Spleen (tissue), 13 donors: ENCODE results near the gene RFPL4A. TPM values are rescaled to one million over a fixed set of nuclear protein-coding genes. Genes with fewer than 3 reads are reported as not detected.
"Not testable (repeated sequence)": the region's sequence is repeated elsewhere in the genome, so short reads cannot be mapped to it uniquely, and the experiment has no call there.

ENCODE experiments used
- DNase-seq: peaks from one replicate; pipeline ENCODE4 v3.0.0-alpha.2; 2020
- H3K27ac ChIP-seq, 8 donors: fragments of 200-600 bp; sonication (generic) in 7 of 8; 1 replicate in 4 of 8; 2 replicates in 4 of 8; pipeline versions ENCODE4 v1.5.0 to v1.8.0; 2016 to 2021; ENCODE audit warnings: inconsistent platforms in 4 of 8, mild to moderate bottlenecking in 4 of 8, moderate library complexity in 1 of 8
- H3K27me3 ChIP-seq, 7 donors: fragments of 200-600 bp; sonication (generic) in 6 of 7; replicated peaks in 1 of 7; 1 replicate in 4 of 7; 2 replicates in 3 of 7; pipeline versions ENCODE4 v1.5.0 to v1.8.0; 2016 to 2021; ENCODE audit warnings: inconsistent platforms in 3 of 7, mild to moderate bottlenecking in 1 of 7
- H3K36me3 ChIP-seq, 6 donors: fragments of 200-600 bp; sonication (generic) in 5 of 6; 1 replicate in 4 of 6; 2 replicates in 2 of 6; pipeline versions ENCODE4 v1.5.0 to v1.8.0; 2016 to 2021; ENCODE audit warnings: inconsistent platforms in 2 of 6
- H3K4me1 ChIP-seq, 6 donors: fragments of 200-600 bp; sonication (generic) in 5 of 6; 1 replicate in 3 of 6; 2 replicates in 3 of 6; pipeline versions ENCODE4 v1.5.0 to v1.8.0; 2016 to 2021; ENCODE audit warnings: inconsistent platforms in 3 of 6
- H3K4me3 ChIP-seq, 8 donors: fragments of 200-600 bp; sonication (generic) in 7 of 8; 1 replicate in 4 of 8; 2 replicates in 4 of 8; pipeline versions ENCODE4 v1.5.0 to v1.8.0; 2016 to 2021; ENCODE audit warnings: inconsistent platforms in 4 of 8, mild to moderate bottlenecking in 4 of 8, moderate library complexity in 2 of 8
- H3K9me3 ChIP-seq, 8 donors: fragments of 200-600 bp; sonication (generic) in 7 of 8; 1 replicate in 4 of 8; 2 replicates in 4 of 8; pipeline versions ENCODE4 v1.5.0 to v1.8.0; 2016 to 2021; ENCODE audit warnings: inconsistent platforms in 4 of 8
- CTCF ChIP-seq, 11 experiments: fragments of 200-600 bp in 7 of 11; fragments of 450-650 bp in 4 of 11; sonication (generic) in 4 of 11; IDR thresholded peaks in 8 of 11; conservative IDR thresholded peaks in 3 of 11; 1 replicate in 7 of 11; 2 replicates in 4 of 11; pipeline versions ENCODE4 v1.4.0 to v1.8.0; 2016 to 2021; ENCODE audit warnings: antibody characterized with exemption in 11 of 11, inconsistent platforms in 4 of 11, mild to moderate bottlenecking in 1 of 11
- POLR2A ChIP-seq, 3 donors: fragments of 450-650 bp; IDR thresholded peaks; one replicate each; pipeline ENCODE4 v1.5.1; 2017; ENCODE audit warnings: antibody characterized with exemption in 3 of 3, mild to moderate bottlenecking in 1 of 3
- POLR2AphosphoS5 ChIP-seq, 3 donors: sonication (generic); formaldehyde crosslinking; IDR thresholded peaks; one replicate each; pipeline ENCODE4 v1.5.1; 2017; ENCODE audit warnings: antibody characterized with exemption in 3 of 3
- WGBS, 5 donors: extraction: QIAGEN DNeasy Blood & Tissue Kit in 3 of 5; methylation state at CpG; one replicate each; pipeline versions ENCODE4 v1.1.5 to v1.1.7; 2013 to 2018; 5-methylcytosine and 5-hydroxymethylcytosine counted together
- intact Hi-C: fragments of 100-400 bp; cut with DNase I; formaldehyde crosslinking; loops from one replicate; pipeline ENCODE4 v1.15.0; 2023; ENCODE audit warnings: low total_unique reads
- long read RNA-seq, 2 donors: transcript quantifications; one replicate each; lab custom pipeline, GENCODE V29; 2026
- polyA plus RNA-seq, 3 donors: library from polyadenylated mRNA; stranded (reverse); fragments of 200-250 nt; gene quantifications; one replicate each; pipeline ENCODE4 v1.2.1, GENCODE V29; 2013
- total RNA-seq, 7 donors: library from RNA; depleted of rRNA in 3 of 7; stranded (reverse); fragments of >200 nt in 3 of 7; fragmentation: NEBNext Ultra II Directional in 4 of 7; extraction: Animal tissue kit (Norgen Biotek cat#: 25700) in 4 of 7; gene quantifications; one replicate each; pipeline versions ENCODE4 v1.1.0 to v1.2.1, GENCODE V29; 2016 to 2021
- donor health status: healthy with polysubstance abuse.
- donor health status: DM: no; HTN: no; CAD: no; lungs with moderate emphysema.
- donor health status: DM: no; HTN: no; CAD: no.
- donor health status: Bipolar disorder and iron deficiency.
- donor health status: healthy.
- donor health status: DM: no; HTN: no; CAD: no.
- donor health status: DM: yes; HTN: yes; CAD: no.

The RFPL4A gene
- total RNA-seq (not detected), polyA plus RNA-seq (not detected)
- long read RNA-seq, donor 1, result 0 reads
- long read RNA-seq, donor 2, result 0 reads

GRCh38 chr19:55758797-55759196 is at the start of gene RFPL4A:
Gene RFPL4A (plus strand): TSS chr19:55759097. CDS start chr19:55761801, 2,704 bp downstream.
- intact Hi-C loops, DNase-seq, H3K4me1 ChIP-seq, H3K4me3 ChIP-seq, H3K27ac ChIP-seq, H3K36me3 ChIP-seq: not testable (repeated sequence)
- Histone ChIP-seq H3K27me3 (peaks cover 0 to 13% (median 0%) of the 10 kb centered on the region in 7 donors), H3K9me3 (peaks cover 0 to 10% (median 0%) of the 10 kb centered on the region in 8 donors)
- WGBS, 5 donors, result 83 to 96% (median 90%) methylated on average over 2 to 3 of the region's 3 CpGs

- 77 to 83% (median 80%) methylated on average over 16 to 18 of the region's 18 CpGs for WGBS, 5 donors
- H3K4me3 ChIP-seq, result no peak overlapping the region
- no peak for TF ChIP-seq POLR2A (IDR thresholded peaks at IDR 0.05)
- TF ChIP-seq POLR2AphosphoS5 (IDR thresholded peaks at IDR 0.05), result peak in 1 of 3 donors; percentile 58
- TF ChIP-seq CTCF (IDR thresholded peaks at IDR 0.05 in 8 of 11, conservative IDR thresholded peaks at IDR 0.05 in 3 of 11), result no peak
- no peaks in the 10 kb centered on the region for H3K4me1 ChIP-seq
- peaks cover 0 to 37% (median 6%) of the 10 kb centered on the region in 7 donors for H3K27me3 ChIP-seq
- no peak for DNase-seq
- no peaks in the 10 kb centered on the region for H3K9me3 ChIP-seq
- no peaks in the 10 kb centered on the region for H3K36me3 ChIP-seq
- H3K27ac ChIP-seq, result no peak overlapping the region
- intact Hi-C loops, result no loop called here
Observed at GRCh38 chr19:55711719-55712118, 47.2 kb upstream of the RFPL4A start.

GRCh38 chr19:55712804-55713631 is 45.9 kb upstream of the RFPL4A start:
- 66 to 88% (median 85%) methylated on average over 2 of the region's 3 CpGs for WGBS, 5 donors
- TF ChIP-seq POLR2A (IDR thresholded peaks at IDR 0.05) (no peak), POLR2AphosphoS5 (IDR thresholded peaks at IDR 0.05) (no peak), CTCF (IDR thresholded peaks at IDR 0.05 in 8 of 11, conservative IDR thresholded peaks at IDR 0.05 in 3 of 11) (no peak)
- H3K4me3 ChIP-seq, result no peak overlapping the region
- no peak for DNase-seq
- no peak overlapping the region for H3K27ac ChIP-seq
- H3K9me3 ChIP-seq, result no peaks in the 10 kb centered on the region
- no peaks in the 10 kb centered on the region for H3K36me3 ChIP-seq
- H3K27me3 ChIP-seq, result peaks cover 0 to 50% (median 10%) of the 10 kb centered on the region in 7 donors
- H3K4me1 ChIP-seq, result no peaks in the 10 kb centered on the region
- intact Hi-C loops, result no loop called here

GRCh38 chr19:55716531-55716930 is 42.4 kb upstream of the RFPL4A start:
- peaks cover 0 to 16% (median 11%) of the 10 kb centered on the region in 8 donors for H3K9me3 ChIP-seq
- peaks cover 0 to 76% (median 26%) of the 10 kb centered on the region in 7 donors for H3K27me3 ChIP-seq
- no peak for DNase-seq
- H3K4me1 ChIP-seq, result no peaks in the 10 kb centered on the region
- no peaks in the 10 kb centered on the region for H3K36me3 ChIP-seq
- WGBS, 5 donors, result 85 to 94% (median 89%) methylated on average over 15 of the region's 15 CpGs
- TF ChIP-seq CTCF (IDR thresholded peaks at IDR 0.05 in 8 of 11, conservative IDR thresholded peaks at IDR 0.05 in 3 of 11) (no peak), POLR2AphosphoS5 (IDR thresholded peaks at IDR 0.05) (no peak), POLR2A (IDR thresholded peaks at IDR 0.05) (no peak)
- intact Hi-C loops, result no loop called here
- H3K4me3 ChIP-seq, result no peak overlapping the region
- H3K27ac ChIP-seq, result no peak overlapping the region
